Measurements from ENCODE around the gene JUNB. TPM values are rescaled to one million over a fixed set of nuclear protein-coding genes. Genes with fewer than 3 reads are reported as not detected.

JUNB gene
- polyA plus RNA-seq, 2 of the 4 experiments (the other 2 are of a cell fraction), result 55.6 to 94.7 TPM

DNA sequence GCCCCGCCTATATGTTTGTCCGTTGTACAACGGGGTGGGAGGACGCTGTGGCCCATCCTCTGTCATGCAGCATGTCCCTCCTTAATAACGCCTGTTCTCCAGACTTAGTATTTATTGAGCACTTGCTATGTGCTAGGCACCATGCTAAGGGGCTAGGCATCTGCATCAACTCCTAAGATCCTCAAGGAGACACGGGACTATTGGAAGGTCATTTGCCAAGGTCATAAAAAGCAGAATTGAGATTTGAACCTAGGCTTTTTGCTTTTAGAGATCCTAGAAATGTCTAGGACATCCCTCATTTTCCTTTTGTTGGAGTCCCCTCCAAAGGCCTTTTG, 45.2 kb downstream of the JUNB start (continued):
- TF ChIP-seq, protein P1, sequence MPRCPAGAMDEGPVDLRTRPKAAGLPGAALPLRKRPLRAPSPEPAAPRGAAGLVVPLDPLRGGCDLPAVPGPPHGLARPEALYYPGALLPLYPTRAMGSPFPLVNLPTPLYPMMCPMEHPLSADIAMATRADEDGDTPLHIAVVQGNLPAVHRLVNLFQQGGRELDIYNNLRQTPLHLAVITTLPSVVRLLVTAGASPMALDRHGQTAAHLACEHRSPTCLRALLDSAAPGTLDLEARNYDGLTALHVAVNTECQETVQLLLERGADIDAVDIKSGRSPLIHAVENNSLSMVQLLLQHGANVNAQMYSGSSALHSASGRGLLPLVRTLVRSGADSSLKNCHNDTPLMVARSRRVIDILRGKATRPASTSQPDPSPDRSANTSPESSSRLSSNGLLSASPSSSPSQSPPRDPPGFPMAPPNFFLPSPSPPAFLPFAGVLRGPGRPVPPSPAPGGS (IDR thresholded peaks at IDR 0.05), result no peak
- TF ChIP-seq TP53 (CRISPR knock-in tag; IDR thresholded peaks at IDR 0.05) (no peak), MAZ (IDR thresholded peaks at IDR 0.05; ENCODE audit: borderline replicate concordance, low read depth, low read length) (no peak), JUN (IDR thresholded peaks at IDR 0.05) (no peak), JUNB (IDR thresholded peaks at IDR 0.05) (no peak), SMC3 (IDR thresholded peaks at IDR 0.05) (no peak), EHF (CRISPR knock-in tag; IDR thresholded peaks at IDR 0.05) (no peak), CHD2 (IDR thresholded peaks at IDR 0.05; ENCODE audit: low read length, partially characterized antibody) (no peak), MAFK (IDR thresholded peaks at IDR 0.05; ENCODE audit: partially characterized antibody) (no peak), ZFP36 (IDR thresholded peaks at IDR 0.05; ENCODE audit: borderline replicate concordance, partially characterized antibody) (no peak)
- TF ChIP-seq, protein P2, sequence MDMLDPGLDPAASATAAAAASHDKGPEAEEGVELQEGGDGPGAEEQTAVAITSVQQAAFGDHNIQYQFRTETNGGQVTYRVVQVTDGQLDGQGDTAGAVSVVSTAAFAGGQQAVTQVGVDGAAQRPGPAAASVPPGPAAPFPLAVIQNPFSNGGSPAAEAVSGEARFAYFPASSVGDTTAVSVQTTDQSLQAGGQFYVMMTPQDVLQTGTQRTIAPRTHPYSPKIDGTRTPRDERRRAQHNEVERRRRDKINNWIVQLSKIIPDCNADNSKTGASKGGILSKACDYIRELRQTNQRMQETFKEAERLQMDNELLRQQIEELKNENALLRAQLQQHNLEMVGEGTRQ (IDR thresholded peaks at IDR 0.05), result no peak
- TF ChIP-seq, protein P3, sequence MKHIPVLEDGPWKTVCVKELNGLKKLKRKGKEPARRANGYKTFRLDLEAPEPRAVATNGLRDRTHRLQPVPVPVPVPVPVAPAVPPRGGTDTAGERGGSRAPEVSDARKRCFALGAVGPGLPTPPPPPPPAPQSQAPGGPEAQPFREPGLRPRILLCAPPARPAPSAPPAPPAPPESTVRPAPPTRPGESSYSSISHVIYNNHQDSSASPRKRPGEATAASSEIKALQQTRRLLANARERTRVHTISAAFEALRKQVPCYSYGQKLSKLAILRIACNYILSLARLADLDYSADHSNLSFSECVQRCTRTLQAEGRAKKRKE (CRISPR knock-in tag; IDR thresholded peaks at IDR 0.05; ENCODE audit: low read depth), result no peak
- TF ChIP-seq, protein P4, sequence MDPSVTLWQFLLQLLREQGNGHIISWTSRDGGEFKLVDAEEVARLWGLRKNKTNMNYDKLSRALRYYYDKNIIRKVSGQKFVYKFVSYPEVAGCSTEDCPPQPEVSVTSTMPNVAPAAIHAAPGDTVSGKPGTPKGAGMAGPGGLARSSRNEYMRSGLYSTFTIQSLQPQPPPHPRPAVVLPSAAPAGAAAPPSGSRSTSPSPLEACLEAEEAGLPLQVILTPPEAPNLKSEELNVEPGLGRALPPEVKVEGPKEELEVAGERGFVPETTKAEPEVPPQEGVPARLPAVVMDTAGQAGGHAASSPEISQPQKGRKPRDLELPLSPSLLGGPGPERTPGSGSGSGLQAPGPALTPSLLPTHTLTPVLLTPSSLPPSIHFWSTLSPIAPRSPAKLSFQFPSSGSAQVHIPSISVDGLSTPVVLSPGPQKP (IDR thresholded peaks at IDR 0.05; ENCODE audit: low read depth, low read length), result no peak

DNA sequence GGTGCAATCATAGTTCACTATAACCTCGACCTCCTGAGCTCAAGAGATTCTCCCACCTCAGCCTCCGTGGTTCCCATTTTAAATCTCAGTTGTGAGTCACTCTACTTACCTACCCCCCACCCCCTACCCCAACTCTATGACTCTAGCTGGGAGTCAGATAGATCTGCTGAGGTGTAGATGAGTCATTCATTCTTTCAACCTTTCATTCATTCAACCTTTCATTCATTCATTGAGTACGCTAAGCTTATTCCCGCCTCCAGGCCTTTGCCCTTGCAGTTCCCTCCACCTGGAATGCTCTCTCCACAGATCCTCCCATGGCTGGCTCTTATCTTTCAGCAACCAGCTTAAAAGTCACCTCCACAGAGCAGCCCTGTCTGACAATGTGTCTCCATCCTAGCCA, 45.9 kb downstream of the JUNB start:
- FAIRE-seq, result no peak
- ChIA-PET CTCF (interaction anchor here (0.7 to 2.9 kb wide), 11 partner anchors 9 to 79 kb away, joined by 3 to 27 read pairs (median 4); no protein-coding TSS in a partner anchor), POLR2A (interaction anchor here (0.6 kb wide), 1 partner anchor 155 kb away, joined by 13 read pairs; no protein-coding TSS in a partner anchor)
- Histone ChIP-seq H3K4me1 (peaks cover 17% of the 10 kb centered on the region), H3K9me3 (no peaks in the 10 kb centered on the region), H3K4me2 (no peak overlapping the region), H3K27ac (no peak overlapping the region), H3K4me3 (no peak overlapping the region)
- TF ChIP-seq ZFP36 (IDR thresholded peaks at IDR 0.05; ENCODE audit: borderline replicate concordance, partially characterized antibody) (peak; percentile 25), JUNB (IDR thresholded peaks at IDR 0.05) (no peak), MYC (IDR thresholded peaks at IDR 0.05; ENCODE audit: borderline replicate concordance, low read length) (no peak), FOSL2 (IDR thresholded peaks at IDR 0.05) (no peak), FOSL2 (CRISPR knock-in tag; IDR thresholded peaks at IDR 0.05) (peak; percentile 39; the same call in 1 of the 2 replicates), RARB (CRISPR knock-in tag; IDR thresholded peaks at IDR 0.05) (no peak), FOXS1 (CRISPR knock-in tag; IDR thresholded peaks at IDR 0.05) (no peak)
- TF ChIP-seq, protein P5, sequence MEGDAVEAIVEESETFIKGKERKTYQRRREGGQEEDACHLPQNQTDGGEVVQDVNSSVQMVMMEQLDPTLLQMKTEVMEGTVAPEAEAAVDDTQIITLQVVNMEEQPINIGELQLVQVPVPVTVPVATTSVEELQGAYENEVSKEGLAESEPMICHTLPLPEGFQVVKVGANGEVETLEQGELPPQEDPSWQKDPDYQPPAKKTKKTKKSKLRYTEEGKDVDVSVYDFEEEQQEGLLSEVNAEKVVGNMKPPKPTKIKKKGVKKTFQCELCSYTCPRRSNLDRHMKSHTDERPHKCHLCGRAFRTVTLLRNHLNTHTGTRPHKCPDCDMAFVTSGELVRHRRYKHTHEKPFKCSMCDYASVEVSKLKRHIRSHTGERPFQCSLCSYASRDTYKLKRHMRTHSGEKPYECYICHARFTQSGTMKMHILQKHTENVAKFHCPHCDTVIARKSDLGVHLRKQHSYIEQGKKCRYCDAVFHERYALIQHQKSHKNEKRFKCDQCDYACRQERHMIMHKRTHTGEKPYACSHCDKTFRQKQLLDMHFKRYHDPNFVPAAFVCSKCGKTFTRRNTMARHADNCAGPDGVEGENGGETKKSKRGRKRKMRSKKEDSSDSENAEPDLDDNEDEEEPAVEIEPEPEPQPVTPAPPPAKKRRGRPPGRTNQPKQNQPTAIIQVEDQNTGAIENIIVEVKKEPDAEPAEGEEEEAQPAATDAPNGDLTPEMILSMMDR (IDR thresholded peaks at IDR 0.05), result no peak
- TF ChIP-seq, protein P6, sequence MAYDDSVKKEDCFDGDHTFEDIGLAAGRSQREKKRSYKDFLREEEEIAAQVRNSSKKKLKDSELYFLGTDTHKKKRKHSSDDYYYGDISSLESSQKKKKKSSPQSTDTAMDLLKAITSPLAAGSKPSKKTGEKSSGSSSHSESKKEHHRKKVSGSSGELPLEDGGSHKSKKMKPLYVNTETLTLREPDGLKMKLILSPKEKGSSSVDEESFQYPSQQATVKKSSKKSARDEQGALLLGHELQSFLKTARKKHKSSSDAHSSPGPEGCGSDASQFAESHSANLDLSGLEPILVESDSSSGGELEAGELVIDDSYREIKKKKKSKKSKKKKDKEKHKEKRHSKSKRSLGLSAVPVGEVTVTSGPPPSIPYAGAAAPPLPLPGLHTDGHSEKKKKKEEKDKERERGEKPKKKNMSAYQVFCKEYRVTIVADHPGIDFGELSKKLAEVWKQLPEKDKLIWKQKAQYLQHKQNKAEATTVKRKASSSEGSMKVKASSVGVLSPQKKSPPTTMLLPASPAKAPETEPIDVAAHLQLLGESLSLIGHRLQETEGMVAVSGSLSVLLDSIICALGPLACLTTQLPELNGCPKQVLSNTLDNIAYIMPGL (CRISPR knock-in tag; IDR thresholded peaks at IDR 0.05; ENCODE audit: borderline replicate concordance), result no peak
- no peak for ATAC-seq
- no peak for DNase-seq (ENCODE audit: low read depth in 1 of 2, low spot score in 1 of 2)
- 55% methylated on average over 4 of the region's 4 CpGs for WGBS (ENCODE audit: missing lambda C conversion rate)

All from A549 (cell line).